K562 (cell line): ENCODE results near the gene RNF145. TPM values are rescaled to one million over a fixed set of nuclear protein-coding genes. Genes with fewer than 3 reads are reported as not detected.

ENCODE experiments used
- ATF3 ChIP-seq, 2 experiments: fragments of 450-650 bp in 1 of 2; sonication (generic) in 1 of 2; formaldehyde crosslinking in 1 of 2; IDR thresholded peaks in 1 of 2; conservative IDR thresholded peaks in 1 of 2; 2 replicates each; pipeline versions ENCODE4 v1.6.1 to v1.8.1; 2016 to 2023; ENCODE audit warnings: mild to moderate bottlenecking in 2 of 2, moderate library complexity in 2 of 2, inconsistent platforms in 1 of 2, missing genetic modification reagents in 1 of 2
- ELK3 ChIP-seq: fragments of 450-650 bp; formaldehyde crosslinking; IDR thresholded peaks from 2 replicates; pipeline ENCODE4 v1.4.0; 2020; ENCODE audit warnings: mild to moderate bottlenecking
- ESRRA ChIP-seq: fragments of 450-650 bp; IDR thresholded peaks from 2 replicates; pipeline ENCODE4 v1.6.1; 2014; ENCODE audit warnings: low read depth, mild to moderate bottlenecking, moderate library complexity, borderline replicate concordance
- ETS2 ChIP-seq: IDR thresholded peaks from 2 replicates; pipeline ENCODE4 v1.6.1; 2016; ENCODE audit warnings: borderline replicate concordance, missing genetic modification characterization, mild to moderate bottlenecking, moderate library complexity, missing compliant biosample characterization; ENCODE audit not compliant: poor library complexity, severe bottlenecking
- EWSR1 ChIP-seq: fragments of 450-650 bp; IDR thresholded peaks from 2 replicates; pipeline ENCODE4 v1.6.1; 2018; ENCODE audit warnings: borderline replicate concordance, mild to moderate bottlenecking, low read depth, moderate library complexity; ENCODE audit not compliant: partially characterized antibody
- GTF2B ChIP-seq: IDR thresholded peaks from 2 replicates; pipeline ENCODE4 v1.6.1; 2011; ENCODE audit not compliant: insufficient read length; ENCODE audit errors: extremely low read depth
- HDAC3 ChIP-seq: fragments of 450-650 bp; IDR thresholded peaks from 2 replicates; pipeline ENCODE4 v1.6.1; 2018; ENCODE audit warnings: borderline replicate concordance, mild to moderate bottlenecking, moderate library complexity; ENCODE audit not compliant: partially characterized antibody
- HIVEP1 ChIP-seq: fragments of 250-450 bp; sonication (Bioruptor Pico); IDR thresholded peaks from 2 replicates; pipeline ENCODE4 v1.4.0; 2020; ENCODE audit warnings: mild to moderate bottlenecking
- IRF1 ChIP-seq: sonication (generic); formaldehyde crosslinking; IDR thresholded peaks from 2 replicates; pipeline ENCODE4 v1.8.0; 2022; ENCODE audit warnings: missing genetic modification reagents, mild to moderate bottlenecking, borderline replicate concordance
- KAT2B ChIP-seq: IDR thresholded peaks from one replicate; pipeline ENCODE4 v1.6.1; 2012; ENCODE audit warnings: low read depth, mild to moderate bottlenecking, control low read depth, inconsistent platforms, low read length, moderate library complexity
- MCM2 ChIP-seq: fragments of 450-650 bp; IDR thresholded peaks from 2 replicates; pipeline ENCODE4 v1.6.1; 2017; ENCODE audit warnings: low read depth, mild to moderate bottlenecking
- MTA3 ChIP-seq: fragments of 450-650 bp; formaldehyde crosslinking; IDR thresholded peaks from 2 replicates; pipeline ENCODE4 v1.6.1; 2017; ENCODE audit warnings: mild to moderate bottlenecking, borderline replicate concordance
- NCOA4 ChIP-seq: fragments of 450-650 bp; IDR thresholded peaks from 2 replicates; pipeline ENCODE4 v1.6.1; 2018; ENCODE audit warnings: mild to moderate bottlenecking; ENCODE audit not compliant: partially characterized antibody
- NRF1 ChIP-seq, 2 experiments: fragments of 450-650 bp; IDR thresholded peaks in 1 of 2; conservative IDR thresholded peaks in 1 of 2; 2 replicates each; pipeline ENCODE4 v1.6.1; 2014; ENCODE audit warnings: mild to moderate bottlenecking in 2 of 2
- PCBP1 ChIP-seq: fragments of 200-400 bp; formaldehyde crosslinking; IDR thresholded peaks from 2 replicates; pipeline ENCODE4 v1.6.1; 2018; ENCODE audit warnings: mild to moderate bottlenecking, low read depth, low read length; ENCODE audit not compliant: poor library complexity, severe bottlenecking
- RBM39 ChIP-seq: fragments of 200-400 bp; formaldehyde crosslinking; optimal IDR thresholded peaks from 2 replicates; pipeline ENCODE3; 2018; ENCODE audit warnings: low read depth, low read length
- SMC3 ChIP-seq: conservative IDR thresholded peaks from 2 replicates; pipeline ENCODE4 v1.6.1; 2011; ENCODE audit warnings: low read depth, low read length, improper control_type of control experiment; ENCODE audit not compliant: insufficient read depth
- TARDBP ChIP-seq: fragments of 450-650 bp; IDR thresholded peaks from 2 replicates; pipeline ENCODE4 v1.6.1; 2016
- TFAM ChIP-seq: fragments of 250-450 bp; sonication (Bioruptor Pico); conservative IDR thresholded peaks from 2 replicates; pipeline ENCODE4 v1.5.0; 2021; ENCODE audit warnings: mild to moderate bottlenecking, moderate library complexity
- ZFPM2 ChIP-seq: fragments of 250-450 bp; sonication (Bioruptor Pico); IDR thresholded peaks from 2 replicates; pipeline ENCODE4 v1.5.1; 2022; ENCODE audit warnings: mild to moderate bottlenecking
- polyA plus RNA-seq, 8 experiments: library from polyadenylated mRNA; depleted of rRNA in 4 of 8; stranded (reverse) in 5 of 8; unstranded in 3 of 8; fragments of >200 nt; fragmentation: Nextera tagmentation in 2 of 8; fragmentation: Illumina TruSeq in 1 of 8; extraction: Ambion mirVana in 2 of 8; extraction: Trizol in 1 of 8; gene quantifications; 2 replicates each; pipeline versions ENCODE4 v1.2.1 to v1.2.3, GENCODE V29; 2011 to 2014; ENCODE audit warnings: inconsistent platforms in 1 of 8, missing spikeins in 1 of 8
- total RNA-seq, 7 experiments: library from RNA; depleted of rRNA in 6 of 7; stranded (reverse); fragments of >200 nt in 6 of 7; fragmentation: Illumina TruSeq in 2 of 7; extraction: Trizol in 2 of 7; gene quantifications; 2 replicates each; pipeline versions ENCODE4 v1.2.1 to v1.2.3, GENCODE V29; 2011 to 2021; ENCODE audit warnings: low replicate concordance in 1 of 7
- TF ChIP-seq, protein P1 (sequence below), 2 experiments: fragments of 250-450 bp in 1 of 2; fragments of 450-650 bp in 1 of 2; sonication (Bioruptor Pico) in 1 of 2; IDR thresholded peaks; 2 replicates each; pipeline versions ENCODE4 v1.6.1 to v1.8.0; 2016 to 2021; ENCODE audit warnings: mild to moderate bottlenecking in 2 of 2, moderate library complexity in 2 of 2, missing compliant biosample characterization in 1 of 2, missing genetic modification characterization in 1 of 2
- TF ChIP-seq, protein P2 (sequence below): fragments of 450-650 bp; IDR thresholded peaks from 2 replicates; pipeline ENCODE4 v1.6.1; 2014; ENCODE audit warnings: low read depth, mild to moderate bottlenecking, moderate library complexity, borderline replicate concordance

Gene RNF145
- total and polyA plus RNA-seq, 9 of the 15 experiments (the other 6 are each of a cell fraction or from before 2014, with no cell fraction given) = 13.6 to 40.7 (median 25.4) TPM

- TF ChIP-seq IRF1 (CRISPR knock-in tag) (no peak), GTF2B (no peak), SMC3 (no peak), ZFPM2 (no peak), KAT2B (no peak), HIVEP1 (CRISPR knock-in tag) (no peak), ATF3 (IDR thresholded peaks at IDR 0.05) (peak; percentile 68; the same call in 1 of the 2 replicates), ATF3 (CRISPR knock-in tag; conservative IDR thresholded peaks at IDR 0.05) (no peak), RBM39 (no peak), HDAC3 (no peak), ELK3 (CRISPR knock-in tag) (no peak), NRF1 (conservative IDR thresholded peaks at IDR 0.05 in 1 of 2, IDR thresholded peaks at IDR 0.05 in 1 of 2) (no peak), MCM2 (no peak), NCOA4 (no peak), PCBP1 (no peak), ETS2 (tag) (no peak), TARDBP (no peak), MTA3 (no peak), TFAM (no peak), ESRRA (no peak), EWSR1 (no peak)
- TF ChIP-seq, protein P1, sequence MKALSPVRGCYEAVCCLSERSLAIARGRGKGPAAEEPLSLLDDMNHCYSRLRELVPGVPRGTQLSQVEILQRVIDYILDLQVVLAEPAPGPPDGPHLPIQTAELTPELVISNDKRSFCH (CRISPR knock-in tag; IDR thresholded peaks at IDR 0.05) = no peak
- TF ChIP-seq, protein P1 (tag; IDR thresholded peaks at IDR 0.05) = no peak
- TF ChIP-seq, protein P2, sequence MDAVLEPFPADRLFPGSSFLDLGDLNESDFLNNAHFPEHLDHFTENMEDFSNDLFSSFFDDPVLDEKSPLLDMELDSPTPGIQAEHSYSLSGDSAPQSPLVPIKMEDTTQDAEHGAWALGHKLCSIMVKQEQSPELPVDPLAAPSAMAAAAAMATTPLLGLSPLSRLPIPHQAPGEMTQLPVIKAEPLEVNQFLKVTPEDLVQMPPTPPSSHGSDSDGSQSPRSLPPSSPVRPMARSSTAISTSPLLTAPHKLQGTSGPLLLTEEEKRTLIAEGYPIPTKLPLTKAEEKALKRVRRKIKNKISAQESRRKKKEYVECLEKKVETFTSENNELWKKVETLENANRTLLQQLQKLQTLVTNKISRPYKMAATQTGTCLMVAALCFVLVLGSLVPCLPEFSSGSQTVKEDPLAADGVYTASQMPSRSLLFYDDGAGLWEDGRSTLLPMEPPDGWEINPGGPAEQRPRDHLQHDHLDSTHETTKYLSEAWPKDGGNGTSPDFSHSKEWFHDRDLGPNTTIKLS = no peak
These were observed 21.3 kb upstream of the RNF145 start (continued) for GRCh38 chr5:159230657-159231056.
